ENCODE data around the gene KRTAP10-10.

DNA sequence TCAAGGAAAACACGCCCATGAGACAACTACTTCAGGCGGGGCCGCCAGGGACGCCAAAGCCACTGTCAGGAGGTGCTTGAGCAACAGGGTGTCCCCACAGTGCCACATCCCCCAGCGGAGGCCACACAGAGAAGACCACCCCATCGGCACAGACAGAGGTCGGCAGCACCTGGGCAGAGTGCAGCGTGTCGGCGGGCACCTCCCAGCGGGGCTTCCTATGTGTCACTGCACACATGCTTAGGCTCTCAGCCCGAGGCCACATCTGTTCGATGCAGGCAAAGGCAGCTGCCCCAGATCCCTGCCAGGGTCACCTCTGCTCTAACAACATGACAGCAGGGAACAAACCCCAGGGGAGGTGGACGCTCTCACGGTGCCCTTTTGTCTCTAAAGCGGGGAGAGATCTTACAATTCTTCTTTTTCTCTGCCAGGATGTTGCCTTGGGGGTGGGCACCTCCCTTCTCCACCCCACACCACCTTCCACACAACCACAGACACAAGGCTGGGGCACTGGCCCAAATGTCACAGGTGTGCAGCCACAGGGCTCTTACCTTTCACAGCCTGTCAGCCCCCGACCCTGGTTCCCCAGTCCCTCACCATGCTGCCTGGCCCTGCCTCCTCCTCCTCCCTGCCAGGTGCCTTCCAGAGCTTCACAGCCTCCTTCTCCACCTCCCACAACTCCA lies 21.1 kb upstream of the KRTAP10-10 start:
- no peak for TF ChIP-seq SP1 (IDR thresholded peaks at IDR 0.05)
- no peak for TF ChIP-seq RAD21 (IDR thresholded peaks at IDR 0.05)
- no peak for TF ChIP-seq MAX (IDR thresholded peaks at IDR 0.05)

All from liver (tissue), 2 donors.